DMS79 (cell line): ENCODE results near the gene MAPK8.
"Not testable (repeated sequence)": the region's sequence is repeated elsewhere in the genome, so short reads cannot be mapped to it uniquely, and the experiment has no call there.

Experiments used
- DNase-seq: peaks from one replicate; lab custom pipeline; 2025; lab: John Stamatoyannopoulos, UW

MAPK8 gene

GRCh38 chr10:48418189-48418788 lies 111.8 kb downstream of the MAPK8 start:
- DNase-seq: no peak

- no peak for DNase-seq
Measured at GRCh38 chr10:48419714-48420113, 113.2 kb downstream of the MAPK8 start.

- not testable (repeated sequence) for DNase-seq
Measured at GRCh38 chr10:48421862-48422261, 115.4 kb downstream of the MAPK8 start.

- no peak for DNase-seq
Measured at GRCh38 chr10:48423884-48424283, 117.4 kb downstream of the MAPK8 start.

- DNase-seq: no peak
Measured at GRCh38 chr10:48428896-48429295, 122.4 kb downstream of the MAPK8 start.

- DNase-seq: no peak
Measured at GRCh38 chr10:48429309-48429708, 122.8 kb downstream of the MAPK8 start.

- no peak for DNase-seq
Measured at GRCh38 chr10:48430402-48430993, 124.0 kb downstream of the MAPK8 start.

GRCh38 chr10:48431871-48432270 lies 125.4 kb downstream of the MAPK8 start:
- DNase-seq: no peak

- no peak for DNase-seq
Measured at GRCh38 chr10:48437546-48437945, 131.1 kb downstream of the MAPK8 start.

- DNase-seq: no peak
Measured at GRCh38 chr10:48439031-48439430, 132.6 kb downstream of the MAPK8 start.

GRCh38 chr10:48439581-48440041 lies 133.1 kb downstream of the MAPK8 start:
- no peak for DNase-seq

- no peak for DNase-seq
Measured at GRCh38 chr10:48440771-48441170, 134.3 kb downstream of the MAPK8 start.

- no peak for DNase-seq
Measured at GRCh38 chr10:48442090-48442808, 135.8 kb downstream of the MAPK8 start.

- DNase-seq: no peak
Measured at GRCh38 chr10:48442809-48443177, 136.3 kb downstream of the MAPK8 start.

GRCh38 chr10:48444266-48444665 lies 137.8 kb downstream of the MAPK8 start:
- DNase-seq: no peak

- no peak for DNase-seq
Measured at GRCh38 chr10:48444861-48445841, 138.7 kb downstream of the MAPK8 start.

GRCh38 chr10:48445932-48446331 lies 139.5 kb downstream of the MAPK8 start:
- DNase-seq: no peak

GRCh38 chr10:48446785-48447184 lies 140.3 kb downstream of the MAPK8 start:
- DNase-seq: no peak

GRCh38 chr10:48447356-48448215 lies 141.1 kb downstream of the MAPK8 start:
- DNase-seq: no peak

GRCh38 chr10:48448796-48449195 lies 142.3 kb downstream of the MAPK8 start:
- DNase-seq: no peak
